Posterior vena cava (tissue), 2 donors: ENCODE results near the gene LAYN. TPM values are rescaled to one million over a fixed set of nuclear protein-coding genes. Genes with fewer than 3 reads are reported as not detected.

ENCODE experiments used
- DNase-seq: peaks from one replicate; pipeline ENCODE4 v3.0.0-alpha.2; 2020; ENCODE audit warnings: low spot score
- intact Hi-C, 2 donors: fragments of 100-400 bp; cut with DNase I; formaldehyde crosslinking; loops; one replicate each; pipeline versions ENCODE4 v1.14.1 to v1.14.2; 2022 to 2023
- long read RNA-seq, 2 donors: library from polyadenylated mRNA; unstranded; transcript quantifications; one replicate each; pipeline ENCODE4 v2.0.0, GENCODE V29; 2020 to 2021
- total RNA-seq, 2 donors: library from RNA; stranded (reverse); fragmentation: NEBNext Ultra II Directional; extraction: Animal tissue kit (Norgen Biotek cat#: 25700); gene quantifications; one replicate each; pipeline ENCODE4 v1.2.1, GENCODE V29; 2021
- donor health status: DM: yes; HTN: yes; CAD: no.
- donor health status: DM: yes; HTN: yes; CAD: no.

Gene LAYN, protein sequence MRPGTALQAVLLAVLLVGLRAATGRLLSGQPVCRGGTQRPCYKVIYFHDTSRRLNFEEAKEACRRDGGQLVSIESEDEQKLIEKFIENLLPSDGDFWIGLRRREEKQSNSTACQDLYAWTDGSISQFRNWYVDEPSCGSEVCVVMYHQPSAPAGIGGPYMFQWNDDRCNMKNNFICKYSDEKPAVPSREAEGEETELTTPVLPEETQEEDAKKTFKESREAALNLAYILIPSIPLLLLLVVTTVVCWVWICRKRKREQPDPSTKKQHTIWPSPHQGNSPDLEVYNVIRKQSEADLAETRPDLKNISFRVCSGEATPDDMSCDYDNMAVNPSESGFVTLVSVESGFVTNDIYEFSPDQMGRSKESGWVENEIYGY
- 10 to 100 TPM in 1 of 2 donors, 1 to 10 TPM in 1; 8.7 to 15.0 TPM for total RNA-seq
- long read RNA-seq, donor 1, transcript LAYN-201 (7 exons, 2,066 nt), result major isoform, 5 of 5 reads
- long read RNA-seq, donor 1, partial matches to known transcripts, result 0 of 5 reads
- long read RNA-seq, donor 1, other reads (novel, unspliced or antisense), result 0 of 5 reads
- long read RNA-seq, donor 2, transcript LAYN-201 (7 exons, 2,066 nt), result major isoform, 36 of 47 reads
- long read RNA-seq, donor 2, partial matches to known transcripts, result 6 of 47 reads
- long read RNA-seq, donor 2, other reads (novel, unspliced or antisense), result 4 of 47 reads

DNA sequence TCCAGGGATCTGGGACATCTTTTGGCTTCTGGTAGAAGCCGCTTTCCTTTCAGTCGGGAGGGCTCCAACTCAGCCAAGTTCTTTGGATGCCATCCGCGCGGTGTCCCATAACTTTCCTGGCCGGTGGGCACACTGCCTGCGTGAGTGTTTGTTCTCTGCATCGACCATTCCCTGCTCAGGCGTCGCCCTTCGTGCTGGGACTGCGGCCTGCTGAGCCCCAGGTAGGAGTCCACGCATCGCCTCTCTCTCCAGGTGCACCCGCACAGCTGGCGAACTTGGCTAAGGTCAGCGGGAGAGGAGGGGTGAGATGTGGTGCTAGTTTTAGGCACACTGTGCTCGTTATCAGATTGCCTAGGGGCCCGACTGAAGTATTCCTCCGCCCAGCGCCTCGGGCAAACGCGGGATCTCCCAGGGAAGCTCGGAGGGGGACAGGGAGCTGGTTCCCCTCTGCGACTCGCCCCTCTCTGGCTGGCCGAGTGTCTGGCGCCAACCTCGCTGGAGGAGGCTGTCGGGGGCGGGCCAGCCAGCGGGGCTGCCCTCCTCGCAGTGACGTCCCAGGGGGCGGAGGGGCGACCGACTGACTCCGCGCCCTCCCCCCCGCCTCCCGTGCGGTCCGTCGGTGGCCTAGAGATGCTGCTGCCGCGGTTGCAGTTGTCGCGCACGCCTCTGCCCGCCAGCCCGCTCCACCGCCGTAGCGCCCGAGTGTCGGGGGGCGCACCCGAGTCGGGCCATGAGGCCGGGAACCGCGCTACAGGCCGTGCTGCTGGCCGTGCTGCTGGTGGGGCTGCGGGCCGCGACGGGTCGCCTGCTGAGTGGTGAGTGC, at the start of gene LAYN:
Gene LAYN (plus strand): TSS at position 607 of the 823 bp plus-strand sequence. CDS start 124 bp downstream, at position 731.
- DNase-seq, result peak; percentile 82
- intact Hi-C loops, result no loop called here

DNA sequence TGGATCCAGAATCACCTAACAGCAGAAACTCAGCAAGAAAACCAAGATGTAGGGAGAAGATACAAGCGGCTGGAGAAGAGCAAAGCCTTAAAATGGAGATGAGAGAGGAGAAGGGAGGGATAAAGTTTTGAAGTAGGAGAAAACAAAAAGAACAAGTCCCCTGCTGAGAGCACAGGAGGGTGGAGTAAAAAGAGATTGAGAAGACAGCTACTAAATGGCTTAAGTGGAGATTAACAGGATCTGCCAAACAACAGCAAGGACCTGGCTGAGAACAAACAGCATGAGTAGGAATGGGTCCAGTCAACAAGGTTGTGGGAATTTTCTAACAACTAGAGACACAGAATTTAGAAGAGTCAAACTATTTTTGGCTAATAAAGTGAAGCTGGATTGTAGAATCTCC, 46.5 kb upstream of the LAYN start:
- no peak for DNase-seq
- intact Hi-C loops, result no loop called here

DNA sequence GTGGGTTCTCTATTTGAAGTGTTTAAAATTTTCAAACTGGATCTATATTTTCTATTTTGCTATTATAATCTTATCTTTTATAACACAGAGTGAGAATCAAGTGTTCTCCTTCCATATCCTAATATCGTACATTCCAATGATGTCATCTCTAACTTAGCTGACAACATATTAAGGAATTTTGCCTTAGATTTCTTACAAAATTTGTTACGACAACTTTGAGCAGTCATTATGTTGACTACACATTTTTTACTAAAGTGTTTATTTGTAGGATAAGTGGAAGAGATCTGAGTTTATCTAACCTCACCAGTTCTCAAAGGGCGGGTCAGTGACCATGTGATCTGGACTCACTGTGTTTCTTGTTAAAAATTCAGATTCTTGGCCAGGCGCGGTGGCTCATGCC, 41.0 kb upstream of the LAYN start:
- intact Hi-C loops, result no loop called here
- DNase-seq, result no peak

DNA sequence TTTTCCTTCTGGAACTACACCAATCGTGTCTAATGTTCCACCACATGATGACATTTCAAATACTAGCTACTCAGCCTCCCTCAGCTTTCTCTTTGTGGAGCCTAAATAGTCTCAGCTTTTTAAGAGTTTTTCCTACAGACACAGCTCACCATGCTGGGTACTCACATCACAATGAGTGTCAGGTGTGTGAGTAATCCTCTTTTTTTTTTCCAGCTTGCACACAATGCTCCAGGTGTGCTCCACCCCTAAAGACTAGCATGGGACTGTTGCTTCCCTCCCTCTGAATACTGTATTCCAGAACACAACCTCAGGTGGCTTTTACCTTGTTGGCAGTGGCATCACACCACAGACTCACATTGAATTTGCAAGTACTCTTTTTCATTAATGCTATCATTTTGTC, 40.0 kb upstream of the LAYN start:
- intact Hi-C loops, result no loop called here
- DNase-seq, result no peak

DNA sequence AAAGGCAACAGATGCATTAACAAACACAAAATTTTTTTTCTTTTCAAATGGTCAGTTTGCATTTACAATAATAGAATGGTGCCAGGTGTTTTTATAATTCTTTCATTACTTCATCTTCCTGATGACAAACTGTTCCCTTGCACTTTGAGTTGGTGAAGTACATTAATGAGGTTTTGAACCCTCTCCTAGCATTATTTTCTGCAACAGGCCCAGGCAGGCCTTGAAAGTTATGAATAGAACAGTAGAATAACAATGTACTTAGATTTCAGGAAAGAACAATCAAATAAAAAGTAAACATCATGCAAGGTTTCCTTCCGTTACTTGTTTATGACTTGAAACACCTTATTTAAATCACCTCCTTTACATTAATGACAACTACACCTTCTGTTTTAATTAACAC, 37.9 kb upstream of the LAYN start:
- intact Hi-C loops, result no loop called here

GRCh38 chr11:111510311-111510710, 30.2 kb upstream of the LAYN start:
- DNase-seq, result no peak
- intact Hi-C loops, result no loop called here

More for the DNA sequence above, 37.9 kb upstream of the LAYN start:
- no peak for DNase-seq

- DNase-seq, result no peak
- intact Hi-C loops, result no loop called here
These were observed 28.0 kb upstream of the LAYN start, which contains the start of gene BTG4 for GRCh38 chr11:111512296-111513239. Gene BTG4, minus strand, starts transcription at chr11:111512386. Its CDS starts 13,610 bp downstream, at chr11:111498776.

- intact Hi-C loops, result no loop called here
- no peak for DNase-seq
These were observed 27.3 kb upstream of the LAYN start for GRCh38 chr11:111513240-111513605.

DNA sequence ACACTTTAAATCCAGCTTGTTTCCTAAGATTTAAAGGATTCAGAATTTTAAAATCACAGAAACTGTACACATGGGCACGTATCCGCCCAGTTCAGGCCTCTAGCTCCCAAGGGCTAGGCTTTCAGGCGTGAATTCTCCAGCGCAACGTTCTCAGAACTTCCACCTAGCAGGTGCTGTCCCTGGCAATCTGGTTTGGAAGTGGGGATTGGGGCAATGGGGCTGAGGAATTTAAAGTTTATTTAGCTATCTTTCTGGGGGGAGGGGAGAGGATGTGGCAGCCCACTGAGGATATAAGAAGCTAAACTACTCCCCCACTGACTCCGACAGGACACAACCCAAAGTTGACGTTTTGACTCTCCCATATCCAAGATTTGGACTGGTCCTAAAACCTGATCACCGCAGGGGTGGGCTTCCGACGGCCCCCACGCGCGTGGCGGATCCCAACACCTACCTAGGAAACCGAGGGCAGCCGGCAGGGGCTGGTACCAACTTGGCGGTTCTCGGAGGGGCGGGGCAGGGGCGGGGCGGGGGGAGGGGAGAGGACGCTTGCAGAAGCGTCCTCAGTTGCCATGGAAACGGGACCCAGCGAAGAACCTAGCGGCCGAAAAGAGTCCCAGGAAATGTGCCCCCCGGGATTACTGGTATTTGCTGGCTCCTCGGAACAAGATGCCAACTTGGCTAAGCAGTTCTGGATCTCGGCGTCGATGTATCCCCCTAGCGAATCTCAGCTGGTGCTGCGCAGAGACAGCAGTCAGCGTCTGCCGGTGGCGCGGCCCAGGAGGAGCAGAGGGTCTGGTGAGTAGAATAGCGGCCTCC, 26.1 kb upstream of the LAYN start, which contains the start of gene HOATZ:
Gene HOATZ (plus strand): TSS at position 563 of the 816 bp plus-strand sequence. CDS start 7 bp downstream, at position 570.
- no peak for DNase-seq
- intact Hi-C loops, result no loop called here

DNA sequence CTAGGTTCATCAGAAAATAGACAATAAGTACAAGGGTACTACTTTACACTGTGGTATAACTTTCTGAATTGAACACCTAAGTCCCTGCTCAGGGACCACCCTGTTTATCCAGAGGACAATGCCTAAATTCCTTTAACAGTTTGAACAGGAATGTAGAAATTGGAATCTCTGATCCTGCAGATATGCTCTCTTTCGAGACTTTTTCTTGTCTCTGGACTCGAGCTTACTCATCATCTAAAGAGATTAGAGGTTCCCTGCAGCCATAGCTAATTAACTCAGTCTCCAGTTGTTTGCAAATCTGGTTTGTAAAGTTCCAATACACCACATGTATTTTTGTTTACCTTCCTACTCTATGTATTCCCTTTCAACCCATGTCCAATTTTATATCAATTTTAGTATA, 24.9 kb upstream of the LAYN start:
- intact Hi-C loops, result no loop called here
- DNase-seq, result no peak

- intact Hi-C loops, result no loop called here
- DNase-seq, result no peak
These were observed 21.9 kb upstream of the LAYN start for GRCh38 chr11:111518668-111519067.

- DNase-seq, result no peak
- intact Hi-C loops, result no loop called here
These were observed 20.0 kb upstream of the LAYN start for GRCh38 chr11:111520560-111520959.

GRCh38 chr11:111521135-111521534, 19.4 kb upstream of the LAYN start:
- intact Hi-C loops, result no loop called here
- no peak for DNase-seq

GRCh38 chr11:111522426-111522825, 18.1 kb upstream of the LAYN start:
- intact Hi-C loops, result no loop called here

GRCh38 chr11:111523343-111523742, 17.2 kb upstream of the LAYN start:
- intact Hi-C loops, result no loop called here
- no peak for DNase-seq

More at GRCh38 chr11:111522426-111522825, 18.1 kb upstream of the LAYN start:
- DNase-seq, result no peak

DNA sequence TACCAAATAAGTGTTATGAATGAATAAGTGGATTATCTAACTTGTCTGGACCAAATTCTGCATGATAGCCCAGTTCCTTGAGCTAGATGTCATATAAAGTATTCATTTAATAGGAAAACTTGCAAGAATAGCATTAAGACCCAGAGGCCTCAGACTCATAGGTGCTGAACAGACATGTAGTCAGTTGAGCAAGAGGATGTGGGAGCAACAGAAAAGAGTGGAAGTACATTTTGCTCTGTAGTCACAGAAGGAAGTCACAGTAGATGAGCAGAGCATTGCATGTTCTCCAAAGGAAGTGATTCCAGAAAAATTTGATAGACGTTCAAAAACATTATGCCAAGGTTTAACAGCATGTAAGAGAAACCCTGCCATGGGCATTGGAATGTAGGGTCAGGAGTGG, 16.5 kb upstream of the LAYN start:
- intact Hi-C loops, result no loop called here
- no peak for DNase-seq

GRCh38 chr11:111525456-111525855, 15.1 kb upstream of the LAYN start:
- intact Hi-C loops, result no loop called here
- DNase-seq, result no peak

DNA sequence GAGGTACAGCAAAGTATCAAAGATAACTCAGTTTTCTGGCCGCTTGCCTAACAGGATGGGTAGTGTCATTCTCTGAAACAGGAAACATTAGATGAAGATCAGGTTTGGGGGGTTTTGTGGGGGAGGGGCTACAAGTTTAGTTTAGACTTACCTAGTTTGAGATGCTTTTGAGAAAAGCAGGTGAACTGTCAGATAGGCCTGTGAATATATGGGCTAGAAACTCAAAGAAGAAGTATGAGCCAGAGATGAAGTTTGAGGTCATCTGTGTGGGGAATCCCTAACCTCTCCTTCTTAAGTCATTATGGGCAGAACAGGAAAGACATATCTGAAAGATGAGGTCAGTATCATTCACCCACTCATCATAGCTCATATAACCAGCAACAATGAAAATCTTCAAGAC, 14.0 kb upstream of the LAYN start:
- no peak for DNase-seq
- intact Hi-C loops, result no loop called here
